HG02571 (cell line): Measurements from ENCODE around the gene ATP9A.

Experiments
- ATAC-seq: cut with Tn5 transposase; IDR thresholded peaks from one replicate; pipeline ENCODE4 v1.9.1; 2021; ENCODE audit warnings: mild to moderate bottlenecking, moderate library complexity; ENCODE audit not compliant: unreplicated experiment

Gene ATP9A

DNA sequence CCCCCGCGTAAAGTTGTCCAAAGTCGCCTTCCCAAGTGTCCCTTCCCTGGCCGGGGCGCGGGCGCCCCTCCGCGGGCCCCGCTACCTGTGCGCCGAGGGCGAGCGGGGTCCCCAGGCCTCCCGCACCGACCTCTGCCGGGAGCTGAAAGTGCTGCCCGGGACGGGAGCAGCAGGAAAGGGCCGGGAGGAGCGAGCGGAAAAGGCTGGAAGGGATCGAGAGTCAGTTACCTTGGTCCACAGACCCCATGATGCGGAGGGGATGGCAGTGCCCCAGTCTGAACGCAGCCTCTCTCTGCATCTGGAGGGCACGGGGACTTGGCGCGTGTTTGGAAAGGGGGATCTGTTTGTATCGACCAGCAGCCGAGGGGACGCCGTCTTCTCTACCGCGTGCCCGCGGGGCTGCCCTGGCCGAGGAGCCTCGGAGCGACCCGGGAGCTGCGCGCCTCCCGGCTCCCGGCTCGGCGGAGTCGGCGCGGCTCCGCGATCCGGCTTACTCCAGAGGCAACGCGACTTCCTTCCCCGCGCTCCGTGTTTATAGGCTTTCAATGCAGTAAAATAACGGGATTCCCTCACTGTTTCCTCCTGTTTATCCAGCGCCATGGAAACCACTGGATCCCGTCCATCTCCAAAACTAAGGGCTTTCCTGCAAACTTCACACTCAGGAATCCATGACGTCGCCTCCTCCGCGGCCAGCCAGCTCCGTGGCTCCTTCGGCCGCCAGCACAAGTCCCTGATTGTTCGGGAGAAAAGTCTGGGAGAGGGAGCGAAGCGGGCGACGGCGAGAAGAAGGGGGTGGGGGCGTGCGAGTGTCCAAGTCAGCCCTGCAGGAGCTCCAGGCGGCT, 205.6 kb downstream of the ATP9A start:
- no peak for ATAC-seq

DNA sequence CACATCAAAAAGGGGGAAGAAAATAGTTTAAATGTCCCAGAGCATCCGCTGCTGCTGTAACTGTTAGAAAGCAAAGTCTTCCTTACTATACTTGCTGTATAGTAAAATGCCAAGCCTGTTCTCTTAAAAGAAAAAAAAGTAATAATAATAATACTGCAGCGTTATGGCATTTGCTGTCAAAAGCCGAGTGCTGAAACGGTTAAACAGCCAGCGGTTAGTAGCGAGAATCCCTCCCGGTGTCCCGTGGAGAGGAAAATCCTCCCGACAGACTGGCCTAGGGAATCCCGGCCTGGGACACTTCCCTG, 206.2 kb downstream of the ATP9A start:
- ATAC-seq: no peak

DNA sequence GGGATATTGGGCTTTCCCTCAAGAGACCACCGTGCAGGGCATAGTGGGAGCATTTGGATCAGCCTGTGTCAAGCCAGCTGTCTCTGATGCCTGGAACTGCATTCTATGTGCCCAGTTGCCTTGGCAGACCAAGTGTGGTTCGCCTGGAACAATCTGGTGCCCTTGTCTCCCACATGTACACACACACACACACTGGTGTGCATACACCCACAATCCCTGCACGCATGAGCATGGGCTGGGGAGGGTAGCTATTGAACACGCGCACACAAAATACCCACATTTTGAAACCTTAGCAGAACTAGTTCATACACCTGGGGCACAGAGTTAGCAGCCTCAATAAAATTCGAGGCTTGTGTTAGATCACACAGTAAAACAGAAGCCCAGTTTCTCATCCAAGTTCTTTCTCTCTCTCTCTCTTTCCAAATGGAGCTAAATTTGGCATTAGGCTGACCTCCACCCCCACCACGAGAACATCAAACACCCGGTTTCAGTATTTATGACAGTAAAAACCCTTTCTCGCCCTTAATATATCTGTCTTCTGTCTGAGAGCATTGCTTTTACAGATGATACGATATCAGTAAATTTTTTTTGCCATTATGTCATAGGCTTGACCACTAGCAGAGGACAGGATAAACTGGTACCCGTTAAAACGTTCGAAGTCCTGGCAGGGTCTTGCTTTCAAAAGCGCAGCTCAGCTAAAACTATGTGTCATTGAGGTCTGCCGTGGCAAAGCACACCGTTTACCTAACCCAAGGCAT, 207.5 kb downstream of the ATP9A start:
- no peak for ATAC-seq

DNA sequence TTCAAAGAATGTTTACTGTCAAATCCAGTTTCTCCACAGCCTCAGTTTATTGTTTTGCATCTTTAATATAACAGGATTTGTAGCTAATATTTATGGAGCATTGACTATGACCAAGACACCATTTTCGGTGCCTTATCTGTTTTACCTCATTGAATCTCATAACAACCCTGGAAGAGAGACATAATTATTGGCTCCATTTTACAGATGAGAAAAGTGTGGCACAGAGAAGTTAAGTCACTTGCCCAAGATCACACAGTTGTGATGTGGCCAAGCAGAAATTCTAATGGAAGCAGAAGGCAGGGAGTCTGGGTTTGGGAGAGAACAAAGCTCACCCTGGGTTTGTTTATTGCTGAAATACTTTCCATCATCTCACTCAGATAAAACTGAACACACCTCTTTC, 208.1 kb downstream of the ATP9A start:
- ATAC-seq: no peak

- ATAC-seq: no peak
Observed at GRCh38 chr20:51554538-51555165, 213.5 kb downstream of the ATP9A start.

DNA sequence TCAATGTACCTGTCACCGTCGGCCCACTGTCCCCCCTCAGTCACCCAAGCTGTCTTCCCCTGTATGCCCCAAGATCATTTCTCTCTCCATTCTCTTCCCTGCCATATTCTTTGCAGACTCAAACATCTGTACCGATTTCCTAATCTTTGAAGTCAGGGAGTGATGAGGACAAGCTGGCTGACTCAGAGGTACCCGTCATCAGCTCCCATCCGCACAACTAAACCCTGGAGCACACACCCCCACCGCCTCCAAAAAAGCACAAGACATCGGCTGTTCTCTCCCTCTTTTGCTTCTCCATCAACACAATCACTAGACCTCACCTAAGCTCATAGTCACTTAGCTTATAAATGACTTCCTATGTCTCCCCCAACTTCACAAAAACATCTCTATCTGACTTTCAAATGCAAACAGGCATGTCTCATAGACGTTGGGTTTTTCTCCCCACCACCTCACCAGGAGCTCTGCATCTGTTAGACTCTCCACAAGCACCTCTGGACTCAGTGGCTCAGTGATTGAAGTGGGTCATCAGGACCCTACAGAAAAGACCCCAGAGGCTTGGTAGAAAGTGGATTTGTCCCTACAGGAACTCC, 214.2 kb downstream of the ATP9A start:
- no peak for ATAC-seq

- ATAC-seq: no peak
Observed at GRCh38 chr20:51551186-51551585, 217.0 kb downstream of the ATP9A start.

GRCh38 chr20:51549474-51549873, 218.7 kb downstream of the ATP9A start:
- ATAC-seq: no peak

GRCh38 chr20:51547951-51548350, 220.2 kb downstream of the ATP9A start:
- no peak for ATAC-seq
